NCI-H2227 (cell line): Measurements from ENCODE around the gene SLC29A1.
A peak's percentile ranks its signal among the peaks of the same experiment; 100 is the strongest.

Experiments
- DNase-seq: peaks from one replicate; lab custom pipeline; 2025; ENCODE audit not compliant: unreplicated experiment; lab: John Stamatoyannopoulos, UW

The SLC29A1 gene

GRCh38 chr6:44234101-44235025 is 11.0 kb downstream of the SLC29A1 start:
- peak; percentile 48 for DNase-seq

DNA sequence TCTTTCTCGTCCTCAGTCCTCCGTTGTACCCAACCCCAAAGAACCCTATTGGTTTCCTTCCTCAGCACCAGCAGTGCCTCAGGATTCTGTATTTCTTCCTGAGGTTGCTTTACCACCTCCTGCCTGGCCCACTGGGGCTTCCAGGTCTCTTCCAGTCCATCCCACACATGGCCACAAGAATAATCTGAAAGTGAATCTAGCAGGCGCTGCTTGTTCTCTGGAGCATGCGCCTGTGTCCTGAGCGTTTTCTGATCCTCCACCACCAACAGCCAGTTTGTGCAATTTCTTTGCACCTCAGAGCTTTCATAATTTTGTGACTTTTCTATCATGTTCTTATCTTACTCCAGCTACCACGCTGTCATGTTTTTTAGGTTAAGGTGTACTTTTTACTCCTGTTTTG is 11.9 kb downstream of the SLC29A1 start:
- DNase-seq, result no peak

DNA sequence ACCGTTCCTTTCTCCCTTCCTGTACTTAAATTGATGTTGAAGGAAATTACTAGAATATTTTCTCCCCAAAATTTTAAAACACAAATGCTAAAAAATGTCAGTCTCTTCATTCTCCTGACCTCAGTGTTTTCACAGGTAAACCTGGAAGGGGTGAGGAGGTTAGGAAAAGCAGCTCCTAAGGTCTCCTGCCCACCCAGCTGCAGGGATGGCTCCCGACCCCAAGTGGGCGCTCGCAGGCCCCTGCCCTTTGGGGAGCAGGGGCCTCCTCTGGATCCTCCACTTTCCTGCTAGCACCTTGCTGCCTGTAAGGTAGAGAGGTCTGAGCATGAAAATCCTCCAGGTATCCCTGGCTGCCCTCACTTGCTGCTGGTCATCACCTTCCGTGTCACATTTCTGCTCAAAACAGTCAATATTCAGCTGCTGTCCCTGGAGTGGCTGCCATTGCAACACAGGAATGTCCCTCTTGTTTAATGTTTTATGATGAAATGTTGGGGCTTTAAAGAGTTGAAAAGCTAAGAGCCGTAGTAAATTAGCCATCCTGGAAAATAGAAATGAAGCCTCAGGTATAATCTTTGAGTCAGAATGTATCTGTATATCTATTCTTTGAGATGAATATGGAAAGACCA is 12.6 kb downstream of the SLC29A1 start:
- DNase-seq, result no peak

GRCh38 chr6:44237021-44237812 is 13.8 kb downstream of the SLC29A1 start:
- peak; percentile 72 for DNase-seq

DNA sequence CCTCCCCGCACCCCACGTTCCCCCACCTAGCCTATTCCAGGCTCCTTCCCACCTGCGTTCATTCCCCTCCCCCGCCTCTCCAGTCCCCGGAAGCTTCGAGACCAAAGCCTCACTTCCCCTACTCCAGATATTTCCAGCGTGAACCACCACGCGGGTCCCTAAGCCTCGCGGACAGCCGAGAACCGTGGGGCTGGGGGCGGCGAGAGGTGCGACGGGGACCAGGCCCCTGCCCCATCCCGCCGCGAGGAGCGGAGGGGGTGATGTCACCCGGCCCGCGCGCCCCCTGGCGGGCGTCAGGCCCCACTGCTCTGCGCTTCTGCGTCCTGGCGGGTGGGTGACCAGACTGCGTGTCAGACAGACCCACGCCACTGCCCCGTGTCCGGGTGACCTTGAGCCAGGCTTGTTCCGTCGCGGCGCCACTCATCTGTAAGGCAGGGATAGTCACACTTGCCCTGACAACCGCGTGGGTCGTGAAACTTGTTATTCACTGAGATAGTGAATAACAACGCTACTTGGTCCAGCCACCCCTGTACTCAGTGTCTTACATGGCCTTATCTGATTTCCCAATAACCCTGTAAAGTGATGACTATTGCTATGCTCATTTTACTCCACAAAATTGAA is 14.5 kb downstream of the SLC29A1 start:
- DNase-seq, result peak; percentile 82

- no peak for DNase-seq
These were observed 15.4 kb downstream of the SLC29A1 start for GRCh38 chr6:44238687-44239350.

DNA sequence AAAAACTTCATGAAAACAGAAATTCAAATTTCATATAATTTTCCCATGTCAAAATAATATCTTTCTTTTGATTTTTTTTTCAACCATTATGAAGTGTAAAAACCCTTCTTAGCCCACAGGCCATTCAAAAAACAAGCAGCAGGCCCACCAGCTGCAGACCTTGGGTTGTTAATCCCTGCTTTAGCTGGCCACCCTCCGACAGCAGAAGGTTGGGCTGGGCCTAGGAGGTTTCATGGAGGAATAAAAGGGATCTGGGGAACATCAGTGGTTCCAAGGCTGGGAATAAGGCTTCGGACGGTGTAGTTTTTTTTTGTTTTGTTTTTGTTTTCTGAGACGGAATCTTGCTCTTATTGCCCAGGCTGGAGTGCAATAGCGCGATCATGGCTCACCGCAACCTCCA is 19.9 kb downstream of the SLC29A1 start:
- DNase-seq, result no peak

DNA sequence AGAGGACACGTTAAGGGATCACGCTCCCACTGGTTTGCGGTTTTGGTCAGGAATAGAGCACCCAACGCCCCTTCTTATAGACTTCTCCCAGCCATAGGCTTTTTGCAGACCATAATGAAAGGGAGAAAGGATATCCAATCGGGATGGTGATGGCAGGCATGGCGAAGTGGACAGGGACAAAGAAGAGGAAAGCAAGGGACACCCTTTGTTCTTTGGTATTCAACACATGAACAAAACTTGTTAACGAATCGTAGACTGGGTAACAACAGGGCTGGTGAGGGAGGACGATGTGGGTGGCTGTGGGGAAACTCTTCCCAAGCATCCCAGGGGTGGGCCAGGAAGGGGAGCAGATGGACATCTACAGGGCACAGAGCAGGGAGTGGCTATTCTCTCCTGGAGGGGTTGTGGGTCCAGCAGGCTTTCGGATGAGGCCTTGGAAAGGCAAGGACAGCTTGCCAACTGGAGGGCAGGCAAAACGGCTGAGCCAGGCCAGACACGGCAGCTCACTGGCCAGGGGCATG is 22.1 kb downstream of the SLC29A1 start:
- DNase-seq, result no peak

DNA sequence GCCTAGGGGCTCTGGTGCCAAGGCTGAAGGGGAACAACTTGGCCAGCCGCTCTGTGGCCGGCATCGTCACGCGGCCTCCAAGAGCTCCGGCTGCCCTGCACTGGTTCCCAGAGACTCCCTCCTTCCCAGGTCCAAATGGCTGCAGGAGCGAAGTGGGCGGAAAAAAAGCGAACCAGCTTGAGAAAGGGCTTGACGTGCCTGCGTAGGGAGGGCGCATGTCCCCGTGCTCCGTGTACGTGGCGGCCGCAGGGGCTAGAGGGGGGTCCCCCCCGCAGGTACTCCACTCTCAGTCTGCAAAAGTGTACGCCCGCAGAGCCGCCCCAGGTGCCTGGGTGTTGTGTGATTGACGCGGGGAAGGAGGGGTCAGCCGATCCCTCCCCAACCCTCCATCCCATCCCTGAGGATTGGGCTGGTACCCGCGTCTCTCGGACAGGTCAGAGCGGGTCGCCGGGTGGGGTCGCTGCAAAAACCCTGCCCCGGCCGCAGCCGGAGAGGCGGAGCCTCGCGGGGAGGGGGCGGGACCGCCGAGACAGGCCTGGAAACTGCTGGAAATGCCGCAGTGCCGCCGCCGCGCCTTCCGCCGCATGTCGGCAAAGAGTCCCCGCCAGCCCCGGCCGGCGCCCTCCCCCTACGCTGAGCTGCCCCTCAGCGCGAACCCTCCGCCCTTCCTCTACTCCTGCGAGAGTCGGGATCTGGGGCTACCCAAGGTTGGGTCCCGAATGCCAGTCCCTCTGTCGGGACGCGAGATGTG is 22.7 kb downstream of the SLC29A1 start:
- DNase-seq, result peak; percentile 86

GRCh38 chr6:44246663-44247337 is 23.4 kb downstream of the SLC29A1 start, which contains the start of gene HSP90AB1:
Gene HSP90AB1 (plus strand): TSS chr6:44247101. CDS start chr6:44248630, 1,529 bp downstream.
- DNase-seq, result peak; percentile 95

- peak; percentile 66 for DNase-seq
These were observed 24.2 kb downstream of the SLC29A1 start for GRCh38 chr6:44247338-44248302.

GRCh38 chr6:44248579-44248978 is 25.2 kb downstream of the SLC29A1 start:
- no peak for DNase-seq

DNA sequence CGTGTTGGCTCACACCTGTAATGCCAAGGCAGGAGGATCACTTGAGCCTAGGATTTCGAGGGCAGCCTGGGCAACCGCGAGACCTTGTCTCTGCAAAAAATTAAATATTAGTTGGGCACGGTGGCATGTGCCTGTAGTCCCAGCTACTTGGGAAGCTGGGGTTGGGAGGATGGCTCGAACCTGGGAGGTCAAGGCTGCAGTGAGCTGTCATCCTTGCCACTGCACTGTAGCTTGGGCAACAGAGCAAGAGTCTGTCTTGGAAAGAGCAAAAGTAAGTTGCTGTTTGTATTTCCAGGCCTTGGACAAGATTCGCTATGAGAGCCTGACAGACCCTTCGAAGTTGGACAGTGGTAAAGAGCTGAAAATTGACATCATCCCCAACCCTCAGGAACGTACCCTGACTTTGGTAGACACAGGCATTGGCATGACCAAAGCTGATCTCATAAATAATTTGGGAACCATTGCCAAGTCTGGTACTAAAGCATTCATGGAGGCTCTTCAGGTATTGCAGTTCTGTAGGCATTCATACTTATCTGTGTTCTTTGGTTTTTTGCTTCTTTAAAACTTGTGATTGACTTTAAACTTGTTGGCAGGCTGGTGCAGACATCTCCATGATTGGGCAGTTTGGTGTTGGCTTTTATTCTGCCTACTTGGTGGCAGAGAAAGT is 25.8 kb downstream of the SLC29A1 start:
- DNase-seq, result no peak

DNA sequence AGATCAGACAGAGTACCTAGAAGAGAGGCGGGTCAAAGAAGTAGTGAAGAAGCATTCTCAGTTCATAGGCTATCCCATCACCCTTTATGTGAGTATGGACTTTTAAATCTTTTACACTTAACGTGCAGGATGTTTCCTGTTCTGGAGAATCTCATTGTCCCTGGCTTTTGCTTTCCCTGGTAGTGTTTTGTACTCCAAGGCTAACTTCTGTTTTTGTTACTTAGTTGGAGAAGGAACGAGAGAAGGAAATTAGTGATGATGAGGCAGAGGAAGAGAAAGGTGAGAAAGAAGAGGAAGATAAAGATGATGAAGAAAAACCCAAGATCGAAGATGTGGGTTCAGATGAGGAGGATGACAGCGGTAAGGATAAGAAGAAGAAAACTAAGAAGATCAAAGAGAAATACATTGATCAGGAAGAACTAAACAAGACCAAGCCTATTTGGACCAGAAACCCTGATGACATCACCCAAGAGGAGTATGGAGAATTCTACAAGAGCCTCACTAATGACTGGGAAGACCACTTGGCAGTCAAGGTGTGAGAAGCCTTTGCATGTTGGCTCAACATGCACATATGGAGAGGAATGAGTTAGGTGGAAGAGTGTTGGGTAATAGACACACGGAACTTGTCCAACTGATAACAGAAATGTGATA is 26.8 kb downstream of the SLC29A1 start:
- DNase-seq, result no peak

GRCh38 chr6:44250718-44251123 is 27.3 kb downstream of the SLC29A1 start:
- no peak for DNase-seq

- DNase-seq, result no peak
These were observed 28.5 kb downstream of the SLC29A1 start for GRCh38 chr6:44251576-44252524.
